ENCODE data around the gene MTM1. TPM values are rescaled to one million over a fixed set of nuclear protein-coding genes. Genes with fewer than 3 reads are reported as not detected.
A peak's percentile ranks its signal among the peaks of the same experiment; 100 is the strongest.

MTM1 gene
- total and polyA plus RNA-seq, 2 experiments from 2014 or later, result 3.8 to 3.9 TPM

DNA sequence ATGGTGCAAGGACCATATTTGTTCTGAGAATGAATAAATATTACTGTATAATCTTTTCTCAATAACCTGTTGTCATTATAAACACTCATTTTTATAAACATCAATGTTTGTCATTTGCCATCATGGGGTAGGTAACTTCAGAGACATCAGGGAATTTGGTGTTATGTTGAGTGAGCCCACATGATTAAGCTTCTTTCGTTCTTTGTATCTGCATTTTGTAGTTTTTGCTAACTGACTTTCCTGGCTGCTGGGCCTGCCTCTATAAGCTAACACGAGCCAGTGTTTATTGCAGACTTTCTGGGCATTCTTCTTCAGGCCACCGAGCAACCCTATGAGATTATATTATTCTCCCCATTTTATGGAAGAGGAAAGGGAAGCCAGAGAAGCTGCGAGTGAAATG is 76.0 kb downstream of the MTM1 start:
- no peak for DNase-seq (ENCODE audit: low read depth in 1 of 2, low spot score in 1 of 2)
- H3K9me3 ChIP-seq (ENCODE audit: low read depth), result no peaks in the 10 kb centered on the region
- no peaks in the 10 kb centered on the region for H3K27me3 ChIP-seq
- H3K36me3 ChIP-seq, result no peaks in the 10 kb centered on the region
- TF ChIP-seq, protein P1, sequence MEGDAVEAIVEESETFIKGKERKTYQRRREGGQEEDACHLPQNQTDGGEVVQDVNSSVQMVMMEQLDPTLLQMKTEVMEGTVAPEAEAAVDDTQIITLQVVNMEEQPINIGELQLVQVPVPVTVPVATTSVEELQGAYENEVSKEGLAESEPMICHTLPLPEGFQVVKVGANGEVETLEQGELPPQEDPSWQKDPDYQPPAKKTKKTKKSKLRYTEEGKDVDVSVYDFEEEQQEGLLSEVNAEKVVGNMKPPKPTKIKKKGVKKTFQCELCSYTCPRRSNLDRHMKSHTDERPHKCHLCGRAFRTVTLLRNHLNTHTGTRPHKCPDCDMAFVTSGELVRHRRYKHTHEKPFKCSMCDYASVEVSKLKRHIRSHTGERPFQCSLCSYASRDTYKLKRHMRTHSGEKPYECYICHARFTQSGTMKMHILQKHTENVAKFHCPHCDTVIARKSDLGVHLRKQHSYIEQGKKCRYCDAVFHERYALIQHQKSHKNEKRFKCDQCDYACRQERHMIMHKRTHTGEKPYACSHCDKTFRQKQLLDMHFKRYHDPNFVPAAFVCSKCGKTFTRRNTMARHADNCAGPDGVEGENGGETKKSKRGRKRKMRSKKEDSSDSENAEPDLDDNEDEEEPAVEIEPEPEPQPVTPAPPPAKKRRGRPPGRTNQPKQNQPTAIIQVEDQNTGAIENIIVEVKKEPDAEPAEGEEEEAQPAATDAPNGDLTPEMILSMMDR (IDR thresholded peaks at IDR 0.05; ENCODE audit: low read depth, low read length), result no peak
- no peak overlapping the region for H3K4me3 ChIP-seq
- H3K4me1 ChIP-seq (ENCODE audit: low read depth), result no peaks in the 10 kb centered on the region
- H3K27ac ChIP-seq, result no peak overlapping the region

DNA sequence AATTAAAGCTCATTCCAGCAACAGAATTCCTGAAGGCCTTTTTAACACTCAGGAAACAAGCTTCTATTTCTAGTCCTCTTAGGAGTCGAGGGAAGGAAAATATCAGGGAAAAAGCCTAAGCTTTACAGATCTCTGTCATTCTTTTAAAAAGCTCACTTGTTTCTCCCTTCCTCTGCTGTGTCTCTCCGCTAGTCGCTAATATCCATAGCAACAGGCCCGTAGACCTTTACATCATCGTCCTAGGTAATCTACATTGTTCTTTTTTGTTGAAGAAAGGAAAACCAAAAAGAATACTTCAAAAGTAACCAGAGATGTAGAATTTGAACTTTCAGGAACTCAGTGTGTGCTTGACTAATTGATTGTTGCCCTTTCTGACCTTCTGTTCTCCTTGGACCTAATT is 78.9 kb downstream of the MTM1 start:
- H3K27ac ChIP-seq, result no peak overlapping the region
- TF ChIP-seq, protein P1 (IDR thresholded peaks at IDR 0.05; ENCODE audit: low read depth, low read length), result no peak
- no peak for DNase-seq (ENCODE audit: low read depth in 1 of 2, low spot score in 1 of 2)
- H3K4me1 ChIP-seq (ENCODE audit: low read depth), result no peaks in the 10 kb centered on the region
- H3K36me3 ChIP-seq, result no peaks in the 10 kb centered on the region
- H3K9me3 ChIP-seq (ENCODE audit: low read depth), result no peaks in the 10 kb centered on the region
- no peak overlapping the region for H3K4me3 ChIP-seq
- no peaks in the 10 kb centered on the region for H3K27me3 ChIP-seq

DNA sequence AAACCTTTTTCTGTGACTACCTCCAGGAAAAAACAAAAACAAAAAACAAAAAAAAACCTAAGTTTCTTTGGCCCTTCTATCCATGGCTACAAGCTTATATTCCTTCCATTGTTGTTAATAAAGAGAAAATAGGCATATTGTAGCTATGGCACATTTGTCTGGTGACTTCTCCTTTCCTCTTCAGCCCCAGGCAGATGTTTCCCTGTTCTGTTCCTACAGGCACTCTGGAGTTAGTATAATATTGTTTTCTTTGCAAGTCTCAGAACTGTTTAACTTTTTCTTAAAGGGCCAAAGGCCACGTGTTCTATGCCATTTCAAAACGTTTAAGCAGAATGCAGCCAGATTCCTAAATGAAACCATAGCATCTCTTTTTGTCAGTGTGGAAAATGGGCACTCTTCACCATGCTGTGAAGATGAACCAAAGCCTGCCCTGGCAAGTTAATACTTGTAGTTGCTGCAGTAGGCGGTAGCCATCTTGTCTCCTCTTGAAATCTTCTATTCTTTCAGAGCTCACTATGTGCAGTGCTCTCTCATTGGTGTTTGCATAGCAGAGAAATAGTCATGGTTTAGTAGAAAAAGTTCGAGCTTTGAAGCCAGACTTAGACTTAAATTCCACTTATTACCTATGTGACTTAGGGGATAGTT is 80.0 kb downstream of the MTM1 start:
- H3K27ac ChIP-seq, result no peak overlapping the region
- H3K36me3 ChIP-seq, result no peaks in the 10 kb centered on the region
- no peak overlapping the region for H3K4me3 ChIP-seq
- H3K9me3 ChIP-seq (ENCODE audit: low read depth), result no peaks in the 10 kb centered on the region
- no peaks in the 10 kb centered on the region for H3K27me3 ChIP-seq
- TF ChIP-seq, protein P1 (IDR thresholded peaks at IDR 0.05; ENCODE audit: low read depth, low read length), result no peak
- no peaks in the 10 kb centered on the region for H3K4me1 ChIP-seq (ENCODE audit: low read depth)
- DNase-seq (ENCODE audit: low read depth in 1 of 2, low spot score in 1 of 2), result no peak

DNA sequence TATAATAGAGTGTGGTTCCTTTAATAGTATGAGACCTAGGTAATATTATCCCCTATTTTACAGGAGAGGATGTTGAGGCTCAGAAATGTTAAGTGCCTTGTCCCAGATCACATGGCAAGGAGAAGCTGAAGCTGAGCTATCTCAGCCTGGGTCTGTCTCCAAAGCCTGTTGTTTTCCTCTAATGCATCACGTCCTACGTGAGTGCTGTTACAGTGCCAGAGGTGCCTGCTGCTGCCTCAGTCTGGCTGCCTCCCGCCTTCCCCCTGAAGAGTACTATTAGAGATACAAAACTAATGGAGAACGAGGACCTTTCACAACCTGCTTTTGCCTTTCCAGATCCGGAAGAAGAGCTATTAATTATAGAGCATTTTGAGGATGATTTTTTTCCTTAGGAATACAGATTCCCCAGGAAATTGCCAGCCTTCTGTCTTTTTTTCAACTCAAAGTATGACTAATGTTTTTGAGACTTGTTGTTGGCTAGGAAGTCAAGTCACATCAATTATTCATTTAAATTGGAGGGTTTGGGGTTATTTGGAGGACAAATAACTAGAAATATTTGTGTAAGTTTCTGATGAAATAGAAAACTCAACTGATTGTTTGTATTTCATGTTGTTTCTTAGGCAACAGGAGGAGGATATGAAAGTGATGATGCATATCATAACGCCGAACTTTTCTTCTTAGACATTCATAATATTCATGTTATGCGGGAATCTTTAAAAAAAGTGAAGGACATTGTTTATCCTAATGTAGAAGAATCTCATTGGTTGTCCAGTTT is 80.9 kb downstream of the MTM1 start:
- TF ChIP-seq, protein P1 (IDR thresholded peaks at IDR 0.05; ENCODE audit: low read depth, low read length), result no peak
- peak in 1 of 2 donors; percentile 34 for DNase-seq (ENCODE audit: low read depth in 1 of 2, low spot score in 1 of 2)

DNA sequence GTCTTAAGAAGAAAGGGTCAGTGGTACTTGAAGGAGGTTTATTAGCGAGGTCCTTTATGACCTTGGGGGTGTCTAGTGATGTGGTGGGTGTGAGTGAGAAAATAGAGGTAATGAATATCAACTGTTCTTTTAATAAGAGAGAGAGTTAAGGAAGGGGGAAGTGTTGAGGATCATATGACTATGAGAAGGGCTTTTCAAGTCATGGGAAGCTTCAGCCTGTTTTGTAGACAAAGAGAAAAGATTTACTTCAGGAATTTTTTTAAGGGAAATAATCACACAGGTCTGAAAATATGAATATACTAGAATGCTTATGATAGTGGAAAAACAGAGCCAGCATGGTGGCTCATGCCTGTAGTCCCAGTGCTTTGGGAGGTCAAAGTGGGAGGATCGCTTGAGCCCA is 83.5 kb downstream of the MTM1 start:
- Histone ChIP-seq H3K4me1 (ENCODE audit: low read depth) (no peaks in the 10 kb centered on the region), H3K9me3 (ENCODE audit: low read depth) (no peaks in the 10 kb centered on the region), H3K27ac (no peak overlapping the region), H3K36me3 (no peaks in the 10 kb centered on the region), H3K4me3 (no peak overlapping the region), H3K27me3 (no peaks in the 10 kb centered on the region)
- no peak for DNase-seq (ENCODE audit: low read depth in 1 of 2, low spot score in 1 of 2)
- TF ChIP-seq, protein P1 (IDR thresholded peaks at IDR 0.05; ENCODE audit: low read depth, low read length), result no peak

More for the DNA sequence above, 80.9 kb downstream of the MTM1 start:
- no peak overlapping the region for H3K27ac ChIP-seq
- no peaks in the 10 kb centered on the region for H3K9me3 ChIP-seq (ENCODE audit: low read depth)
- H3K27me3 ChIP-seq, result no peaks in the 10 kb centered on the region
- no peaks in the 10 kb centered on the region for H3K4me1 ChIP-seq (ENCODE audit: low read depth)
- no peaks in the 10 kb centered on the region for H3K36me3 ChIP-seq
- no peak overlapping the region for H3K4me3 ChIP-seq
